ENCODE data around the gene DISP2.

The DISP2 gene

GRCh38 chr15:40392986-40393948 is 35.2 kb downstream of the DISP2 start:
- no peak for DNase-seq

- no peak for DNase-seq
Observed at GRCh38 chr15:40397688-40398412, 39.8 kb downstream of the DISP2 start.

DNA sequence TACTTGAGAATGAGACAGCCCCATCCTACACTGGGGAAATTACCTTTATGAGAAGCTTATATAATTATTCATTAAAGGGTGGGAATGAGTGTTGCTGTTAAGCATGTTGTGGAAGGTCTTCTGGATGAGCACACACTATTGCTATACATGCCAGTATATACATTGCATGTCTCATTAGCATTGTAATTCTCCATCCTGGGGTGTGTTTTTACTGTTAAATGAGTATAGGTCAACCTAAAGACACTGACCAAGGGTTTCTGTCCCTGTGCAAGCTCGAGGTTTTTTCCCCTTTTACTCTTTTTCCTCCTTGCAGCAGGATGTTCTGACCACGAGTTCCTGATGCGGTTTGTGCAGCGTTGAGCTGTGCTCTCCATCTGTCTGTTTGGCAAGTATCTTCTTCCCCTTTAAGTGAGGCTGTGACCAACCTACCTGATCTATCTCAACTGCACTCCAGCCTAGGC is 40.4 kb downstream of the DISP2 start:
- DNase-seq = peak; percentile 20

GRCh38 chr15:40399370-40399769 is 41.4 kb downstream of the DISP2 start:
- DNase-seq = no peak

DNA sequence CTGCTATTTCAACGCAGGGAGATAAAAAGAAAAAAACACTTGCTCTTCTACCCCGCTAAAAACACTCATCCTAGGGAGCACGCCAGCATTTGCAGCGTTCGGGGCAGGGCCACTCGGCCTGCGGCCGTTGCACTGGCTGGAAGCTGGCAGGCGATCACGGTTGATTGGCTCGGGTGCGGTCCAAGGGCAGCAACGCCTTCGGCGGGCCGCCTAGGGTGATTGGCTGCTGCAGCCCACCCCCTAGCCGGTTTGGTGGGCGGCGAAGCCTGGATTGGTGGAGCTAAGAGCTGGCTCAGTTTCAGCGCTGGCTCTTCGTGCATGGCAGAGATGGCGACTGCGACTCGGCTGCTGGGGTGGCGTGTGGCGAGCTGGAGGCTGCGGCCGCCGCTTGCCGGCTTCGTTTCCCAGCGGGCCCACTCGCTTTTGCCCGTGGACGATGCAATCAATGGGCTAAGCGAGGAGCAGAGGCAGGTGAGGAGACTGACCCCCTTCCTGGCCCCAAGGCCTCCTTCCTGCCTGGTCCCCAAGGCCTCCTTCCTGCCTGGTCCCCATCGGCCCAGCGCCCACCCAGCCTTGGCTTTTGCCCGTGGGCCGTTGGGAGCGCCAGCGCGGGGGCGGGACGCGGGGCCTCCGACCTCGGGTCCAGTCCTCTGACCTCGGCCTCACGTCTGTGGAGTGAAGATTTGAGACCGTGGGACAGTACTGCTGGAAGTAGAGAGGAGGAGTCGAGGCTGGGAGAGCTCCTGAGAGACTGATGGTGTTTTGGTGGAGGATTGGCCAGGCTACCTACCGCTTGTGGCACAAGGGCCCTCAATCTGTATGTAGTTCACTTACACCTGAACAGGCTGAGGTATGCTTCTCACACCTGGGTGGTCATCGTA is 47.7 kb downstream of the DISP2 start, which contains the start of gene IVD:
IVD (plus strand) TSS at position 295 of the 881 bp plus-strand sequence; CDS start at position 328, 33 bp downstream.
- peak; percentile 89 for DNase-seq

DNA sequence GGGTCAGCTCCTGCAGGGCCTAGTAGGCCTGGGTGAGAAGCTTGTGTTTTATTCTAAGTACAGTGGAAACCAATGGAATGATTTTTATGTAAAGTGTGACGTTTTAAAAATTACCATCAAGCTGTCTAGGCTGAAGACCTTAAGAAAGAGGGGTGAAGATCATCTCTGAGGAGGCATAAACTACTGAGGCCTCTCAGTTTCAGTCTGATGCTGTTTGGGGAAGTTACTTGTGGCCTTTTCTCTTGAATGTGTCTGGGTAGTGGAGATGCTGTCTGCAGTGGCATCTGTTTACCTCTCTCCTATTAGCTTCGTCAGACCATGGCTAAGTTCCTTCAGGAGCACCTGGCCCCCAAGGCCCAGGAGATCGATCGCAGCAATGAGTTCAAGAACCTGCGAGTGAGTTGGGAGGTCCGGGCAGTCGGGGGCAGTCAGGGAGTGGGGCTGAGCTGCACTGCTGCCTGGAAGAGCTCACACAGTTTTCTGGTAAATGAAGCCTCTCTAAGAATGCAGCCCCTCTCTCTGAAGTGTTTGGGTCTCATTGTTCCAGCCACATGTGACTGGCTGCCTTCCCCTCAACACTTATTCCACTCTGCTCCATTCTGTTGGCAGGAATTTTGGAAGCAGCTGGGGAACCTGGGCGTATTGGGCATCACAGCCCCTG is 49.4 kb downstream of the DISP2 start:
- no peak for DNase-seq

GRCh38 chr15:40409366-40409765 is 51.3 kb downstream of the DISP2 start:
- no peak for DNase-seq

- DNase-seq = no peak
Observed at GRCh38 chr15:40410476-40410875, 52.5 kb downstream of the DISP2 start.

GRCh38 chr15:40412095-40412759 is 54.2 kb downstream of the DISP2 start:
- no peak for DNase-seq

GRCh38 chr15:40413036-40413435 is 55.0 kb downstream of the DISP2 start:
- DNase-seq = no peak

DNA sequence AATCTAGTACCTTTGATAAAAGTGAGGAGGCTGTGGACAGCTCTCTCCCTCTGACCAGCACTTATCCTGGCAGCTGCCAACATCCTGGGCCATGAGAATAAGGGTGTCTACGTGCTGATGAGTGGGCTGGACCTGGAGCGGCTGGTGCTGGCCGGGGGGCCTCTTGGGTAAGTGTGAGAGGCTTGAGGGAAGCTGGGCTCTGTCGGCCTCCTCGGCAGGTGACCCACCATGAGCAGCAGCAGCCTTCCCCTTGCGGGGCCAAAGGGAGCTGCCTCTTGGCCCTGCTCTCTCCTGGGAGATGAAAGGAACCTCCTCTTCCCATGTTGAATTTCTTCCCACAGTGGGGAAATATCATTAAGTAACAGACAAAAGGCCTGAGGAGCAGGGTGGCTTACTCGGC is 56.8 kb downstream of the DISP2 start:
- DNase-seq = no peak

GRCh38 chr15:40415226-40415625 is 57.2 kb downstream of the DISP2 start:
- DNase-seq = no peak

GRCh38 chr15:40416056-40416455 is 58.0 kb downstream of the DISP2 start:
- DNase-seq = no peak

- DNase-seq = no peak
Observed at GRCh38 chr15:40418126-40418525, 60.1 kb downstream of the DISP2 start.

- no peak for DNase-seq
Observed at GRCh38 chr15:40420071-40420713, 62.2 kb downstream of the DISP2 start.

- DNase-seq = no peak
Observed at GRCh38 chr15:40420793-40421192, 62.8 kb downstream of the DISP2 start.

- DNase-seq = peak; percentile 80
Observed at GRCh38 chr15:40421246-40422157, 63.5 kb downstream of the DISP2 start.

DNA sequence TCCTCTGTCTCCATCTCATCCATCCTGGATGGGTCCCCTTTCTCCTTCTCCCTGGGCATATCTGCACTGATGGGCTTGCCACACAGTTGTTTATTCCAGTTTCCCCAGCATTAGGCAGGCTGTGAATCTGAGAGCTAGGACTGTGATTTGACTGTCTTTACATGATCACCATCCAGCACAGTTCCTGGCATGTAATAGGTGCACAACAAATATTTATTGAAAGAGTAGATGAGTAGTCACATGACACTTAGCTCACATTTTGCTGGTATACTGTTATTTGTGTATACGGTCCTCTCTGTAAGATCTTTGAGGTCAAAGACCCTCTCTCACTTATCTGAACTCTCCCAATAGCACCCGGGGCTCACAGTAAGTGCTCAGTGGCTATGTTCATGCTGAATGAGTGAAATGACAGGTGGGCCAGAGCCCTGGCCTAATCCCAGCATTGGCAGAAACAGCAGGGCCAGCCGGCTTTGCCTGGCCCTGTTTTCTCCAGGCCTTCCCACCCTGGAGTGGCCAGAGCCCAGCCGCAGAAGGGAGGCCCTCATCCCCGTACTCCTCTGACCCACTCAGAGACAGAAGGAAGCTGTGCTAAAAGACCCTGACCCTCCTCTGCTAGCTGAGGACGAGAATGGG is 66.6 kb downstream of the DISP2 start:
- no peak for DNase-seq

DNA sequence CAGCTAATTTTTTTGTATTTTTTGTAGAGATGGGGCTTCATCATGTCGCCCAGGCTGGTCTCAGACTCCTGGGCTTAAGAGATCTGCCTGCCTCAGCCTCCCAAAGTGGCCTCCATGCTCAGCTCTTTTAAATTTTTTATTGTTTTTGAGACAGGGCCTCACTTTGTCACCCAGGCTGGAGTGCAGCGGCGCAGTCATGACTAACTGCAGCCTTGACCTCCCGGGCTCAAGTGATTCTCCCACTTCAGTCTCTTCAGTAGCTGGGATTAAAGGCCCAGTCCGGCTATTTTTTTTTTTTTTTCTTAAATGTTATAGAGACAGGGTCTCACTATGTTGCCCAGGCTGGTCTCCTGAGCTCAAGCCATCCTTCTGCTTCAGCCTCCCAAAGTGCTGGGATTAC is 67.7 kb downstream of the DISP2 start:
- no peak for DNase-seq

All from CD4-positive, alpha-beta T cell treated with Interleukin-10 for 1 hour (primary cell).